Measurements from ENCODE around the gene GSTA5. TPM values are rescaled to one million over a fixed set of nuclear protein-coding genes. Genes with fewer than 3 reads are reported as not detected.
"Not testable (repeated sequence)": the region's sequence is repeated elsewhere in the genome, so short reads cannot be mapped to it uniquely, and the experiment has no call there.

Gene GSTA5
- total and polyA plus RNA-seq, 7 donors = not detected

GRCh38 chr6:52849137-52849536 lies 8.5 kb upstream of the GSTA5 start:
- H3K27me3 ChIP-seq = no peaks in the 10 kb centered on the region
- no peak for TF ChIP-seq EP300 (IDR thresholded peaks at IDR 0.05)
- no peak for TF ChIP-seq CTCF (IDR thresholded peaks at IDR 0.05)
- no peaks in the 10 kb centered on the region for H3K9me3 ChIP-seq
- intact Hi-C loops (cut with DNase I) = no loop called here
- H3K4me1 ChIP-seq = no peaks in the 10 kb centered on the region
- no peak for DNase-seq
- no peak overlapping the region for H3K4me3 ChIP-seq
- H3K27ac ChIP-seq = no peak overlapping the region
- no peaks in the 10 kb centered on the region for H3K36me3 ChIP-seq
- 90% methylated on average over 4 of the region's 4 CpGs for WGBS, 2 donors

GRCh38 chr6:52846002-52846401 lies 5.4 kb upstream of the GSTA5 start:
- Histone ChIP-seq H3K4me1 (no peaks in the 10 kb centered on the region), H3K27me3 (no peaks in the 10 kb centered on the region), H3K36me3 (no peaks in the 10 kb centered on the region), H3K4me3 (no peak overlapping the region), H3K9me3 (no peaks in the 10 kb centered on the region), H3K27ac (no peak overlapping the region)
- intact Hi-C loops (cut with DNase I) = no loop called here
- 41 to 70% methylated on average over 1 of the region's 1 CpG for WGBS, 2 donors
- TF ChIP-seq EP300 (IDR thresholded peaks at IDR 0.05) (no peak), CTCF (IDR thresholded peaks at IDR 0.05) (no peak), POLR2A (IDR thresholded peaks at IDR 0.05) (no peak), POLR2AphosphoS5 (IDR thresholded peaks at IDR 0.05) (no peak)
- no peak for DNase-seq

GRCh38 chr6:52843605-52844004 lies 3.0 kb upstream of the GSTA5 start:
- WGBS, 2 donors = 51 to 86% methylated on average over 4 of the region's 4 CpGs
- Histone ChIP-seq H3K27ac (no peak overlapping the region), H3K27me3 (no peaks in the 10 kb centered on the region), H3K9me3 (no peaks in the 10 kb centered on the region), H3K4me1 (no peaks in the 10 kb centered on the region), H3K4me3 (no peak overlapping the region), H3K36me3 (no peaks in the 10 kb centered on the region)
- no peak for TF ChIP-seq POLR2AphosphoS5 (IDR thresholded peaks at IDR 0.05)
- no peak for TF ChIP-seq CTCF (IDR thresholded peaks at IDR 0.05)
- TF ChIP-seq POLR2A (IDR thresholded peaks at IDR 0.05) = no peak
- no peak for TF ChIP-seq EP300 (IDR thresholded peaks at IDR 0.05)
- no peak for DNase-seq
- intact Hi-C loops (cut with DNase I) = no loop called here

GRCh38 chr6:52839124-52840055 lies 1.2 kb downstream of the GSTA5 start:
- Histone ChIP-seq H3K36me3 (no peaks in the 10 kb centered on the region), H3K9me3 (no peaks in the 10 kb centered on the region), H3K4me1 (no peaks in the 10 kb centered on the region), H3K4me3 (no peak overlapping the region), H3K27me3 (no peaks in the 10 kb centered on the region), H3K27ac (no peak overlapping the region)
- 61 to 62% methylated on average over 20 of the region's 20 CpGs for WGBS, 2 donors
- DNase-seq = no peak
- TF ChIP-seq CTCF (IDR thresholded peaks at IDR 0.05) (peak in 3 of 4 experiments; percentile 19 to 40 (median 19)), POLR2A (IDR thresholded peaks at IDR 0.05) (no peak)
- intact Hi-C loops (cut with DNase I) = no loop called here

- 20 to 68% methylated on average over 1 of the region's 1 CpG for WGBS, 2 donors
- H3K27ac ChIP-seq = no peak overlapping the region
- intact Hi-C loops (cut with DNase I) = no loop called here
Measured at GRCh38 chr6:52834481-52834880, 6.1 kb downstream of the GSTA5 start.

GRCh38 chr6:52830869-52831268 lies 9.7 kb downstream of the GSTA5 start:
- 76 to 89% methylated on average over 4 of the region's 4 CpGs for WGBS, 2 donors

More at GRCh38 chr6:52834481-52834880, 6.1 kb downstream of the GSTA5 start:
- no peaks in the 10 kb centered on the region for H3K9me3 ChIP-seq
- DNase-seq = no peak
- H3K4me3 ChIP-seq = no peak overlapping the region
- TF ChIP-seq POLR2AphosphoS5 (IDR thresholded peaks at IDR 0.05) = no peak
- TF ChIP-seq POLR2A (IDR thresholded peaks at IDR 0.05) = no peak
- TF ChIP-seq CTCF (IDR thresholded peaks at IDR 0.05) = no peak
- no peak for TF ChIP-seq EP300 (IDR thresholded peaks at IDR 0.05)
- no peaks in the 10 kb centered on the region for H3K36me3 ChIP-seq
- no peaks in the 10 kb centered on the region for H3K27me3 ChIP-seq
- no peaks in the 10 kb centered on the region for H3K4me1 ChIP-seq

More at GRCh38 chr6:52830869-52831268, 9.7 kb downstream of the GSTA5 start:
- H3K27ac ChIP-seq; intact Hi-C loops (cut with DNase I); H3K36me3 ChIP-seq; H3K27me3 ChIP-seq; H3K4me3 ChIP-seq; H3K4me1 ChIP-seq; H3K9me3 ChIP-seq; DNase-seq: not testable (repeated sequence)

Data from sigmoid colon (tissue), 7 donors.